Activated CD8-positive, alpha-beta memory T cell treated with anti-CD3 and anti-CD28 coated beads for 1 hour (primary cell): ENCODE measurements around the gene MAP6D1.

Experiments used
- DNase-seq, 2 donors: peaks; one replicate each; pipeline ENCODE4 v3.0.0-alpha.2; 2020; ENCODE audit warnings: low read depth in 1 of 2; ENCODE audit errors: extremely low read depth in 1 of 2

Gene MAP6D1

GRCh38 chr3:183825456-183826161, at the start of gene MAP6D1:
TSS of gene MAP6D1 (minus strand) at chr3:183825577. CDS start at chr3:183825547, 30 bp downstream.
- peak in 1 of 2 donors; percentile 18 for DNase-seq

GRCh38 chr3:183873914-183874313, 48.5 kb upstream of the MAP6D1 start:
- no peak for DNase-seq

DNA sequence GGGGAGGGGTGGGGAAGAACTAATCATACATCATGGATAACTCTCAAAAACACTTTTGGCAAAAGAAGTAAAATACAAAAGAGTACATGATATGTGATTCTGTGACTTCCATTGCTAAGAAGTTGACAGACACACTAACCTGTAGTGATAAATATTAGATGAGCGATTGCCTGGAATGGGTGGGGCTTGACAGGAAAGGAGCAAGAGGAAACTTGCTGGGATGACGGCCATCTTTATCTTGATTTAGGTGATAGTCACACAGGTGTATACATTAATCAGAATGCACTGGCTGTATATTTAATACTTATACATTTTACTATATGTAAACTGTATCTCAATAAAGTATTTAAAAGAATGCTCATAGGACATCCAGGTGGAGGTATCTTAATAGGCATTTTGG, 46.2 kb upstream of the MAP6D1 start:
- no peak for DNase-seq

DNA sequence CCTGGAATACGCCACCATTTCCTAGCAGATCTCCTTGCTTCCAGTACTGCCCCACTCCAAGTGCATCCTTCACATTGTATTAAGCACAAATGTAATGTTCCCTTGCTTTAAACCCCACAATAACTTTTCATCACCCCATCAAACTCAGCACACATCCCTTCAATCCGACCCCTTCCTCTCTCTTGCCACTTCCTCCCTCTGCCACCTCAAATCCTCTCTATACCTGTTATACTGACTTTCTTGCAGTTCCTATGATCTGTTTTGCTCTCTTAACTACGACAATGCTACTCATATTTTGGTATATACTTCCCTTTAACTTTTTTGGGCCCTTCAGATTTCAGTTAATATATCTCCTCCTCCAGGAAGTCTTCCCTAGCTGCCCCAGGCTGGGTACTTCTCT, 45.2 kb upstream of the MAP6D1 start:
- no peak for DNase-seq

GRCh38 chr3:183868796-183869195, 43.4 kb upstream of the MAP6D1 start:
- no peak for DNase-seq

- no peak for DNase-seq
Measured at GRCh38 chr3:183862610-183863009, 37.2 kb upstream of the MAP6D1 start.

DNA sequence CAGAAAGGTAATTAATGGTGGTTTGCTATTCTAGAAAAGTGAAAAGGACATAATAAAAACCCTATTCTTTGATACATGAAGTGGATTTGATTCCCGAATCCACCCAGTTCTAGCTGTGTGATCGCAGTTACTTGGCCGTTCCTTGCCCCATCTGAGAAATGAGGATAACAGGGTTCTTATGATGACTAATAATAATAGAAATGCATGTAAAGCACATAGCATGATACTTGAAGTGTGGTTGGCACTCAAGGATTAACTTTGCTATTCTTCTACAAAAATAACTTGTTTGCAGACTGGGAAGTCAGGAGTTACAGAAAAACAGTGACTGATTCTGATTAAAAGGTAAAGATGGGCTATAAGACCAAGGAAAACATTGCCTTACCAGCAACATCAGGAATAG, 32.5 kb upstream of the MAP6D1 start:
- DNase-seq = no peak

DNA sequence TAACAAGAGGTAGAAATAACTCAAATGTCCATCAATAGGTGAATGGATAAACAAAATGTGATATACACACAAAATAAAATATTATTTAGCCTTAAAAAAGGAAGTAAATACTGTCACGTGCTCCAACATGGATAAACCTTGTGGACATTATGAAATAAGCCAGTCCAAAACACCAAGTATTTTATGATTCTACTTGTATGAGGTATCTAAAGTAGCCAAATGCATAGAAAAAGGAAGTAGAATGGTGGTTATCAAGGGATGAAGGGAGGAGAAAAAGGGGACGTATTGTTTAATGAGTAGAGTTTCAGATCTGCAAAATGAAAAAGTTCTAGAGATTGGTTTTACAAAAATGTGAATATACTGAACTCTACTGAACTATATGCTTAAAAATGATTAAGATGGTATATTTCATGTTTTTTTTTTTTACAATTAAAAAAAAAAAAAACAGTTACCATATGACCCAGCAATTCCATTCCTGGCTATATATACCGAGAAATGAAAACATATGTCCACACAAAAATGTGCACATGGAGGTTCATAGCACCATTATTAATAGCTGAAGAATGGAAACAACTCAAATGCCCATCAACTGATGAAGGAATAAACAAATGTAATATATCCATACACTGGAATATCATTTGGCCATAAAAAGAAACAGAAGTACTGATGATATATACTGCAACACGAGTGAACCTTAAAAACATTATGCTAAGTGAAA, 29.1 kb upstream of the MAP6D1 start:
- DNase-seq = no peak

GRCh38 chr3:183845608-183846288, 20.4 kb upstream of the MAP6D1 start:
- no peak for DNase-seq

GRCh38 chr3:183845090-183845489, 19.7 kb upstream of the MAP6D1 start:
- DNase-seq = no peak

- no peak for DNase-seq
Measured at GRCh38 chr3:183844606-183845005, 19.2 kb upstream of the MAP6D1 start.

- no peak for DNase-seq
Measured at GRCh38 chr3:183839751-183840150, 14.4 kb upstream of the MAP6D1 start.

DNA sequence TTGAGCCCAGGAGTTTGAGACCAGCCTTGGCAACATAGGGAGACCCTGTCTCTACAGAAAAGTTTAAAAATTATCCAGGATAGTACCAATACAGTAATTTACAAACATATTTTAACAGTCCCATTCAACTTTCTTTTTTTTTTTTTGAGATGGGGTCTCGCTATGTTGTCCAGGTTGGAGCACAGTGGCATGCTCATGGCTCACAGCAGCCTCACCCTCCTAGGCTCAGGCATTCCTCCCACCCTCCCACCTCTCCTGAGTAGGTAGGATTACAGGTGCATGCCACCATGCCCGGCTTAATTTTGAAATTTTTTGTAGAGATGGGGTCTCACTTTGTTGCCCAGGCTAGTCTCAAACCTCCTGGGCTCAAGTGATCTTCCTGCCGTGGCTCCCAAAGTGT, 12.5 kb upstream of the MAP6D1 start:
- no peak for DNase-seq

GRCh38 chr3:183837390-183837789, 12.0 kb upstream of the MAP6D1 start:
- DNase-seq = no peak

GRCh38 chr3:183833516-183833915, 8.1 kb upstream of the MAP6D1 start:
- DNase-seq = no peak

GRCh38 chr3:183830187-183830586, 4.8 kb upstream of the MAP6D1 start:
- DNase-seq = no peak

GRCh38 chr3:183829466-183829865, 4.1 kb upstream of the MAP6D1 start:
- no peak for DNase-seq

- no peak for DNase-seq
Measured at GRCh38 chr3:183828538-183828870, 3.1 kb upstream of the MAP6D1 start.

DNA sequence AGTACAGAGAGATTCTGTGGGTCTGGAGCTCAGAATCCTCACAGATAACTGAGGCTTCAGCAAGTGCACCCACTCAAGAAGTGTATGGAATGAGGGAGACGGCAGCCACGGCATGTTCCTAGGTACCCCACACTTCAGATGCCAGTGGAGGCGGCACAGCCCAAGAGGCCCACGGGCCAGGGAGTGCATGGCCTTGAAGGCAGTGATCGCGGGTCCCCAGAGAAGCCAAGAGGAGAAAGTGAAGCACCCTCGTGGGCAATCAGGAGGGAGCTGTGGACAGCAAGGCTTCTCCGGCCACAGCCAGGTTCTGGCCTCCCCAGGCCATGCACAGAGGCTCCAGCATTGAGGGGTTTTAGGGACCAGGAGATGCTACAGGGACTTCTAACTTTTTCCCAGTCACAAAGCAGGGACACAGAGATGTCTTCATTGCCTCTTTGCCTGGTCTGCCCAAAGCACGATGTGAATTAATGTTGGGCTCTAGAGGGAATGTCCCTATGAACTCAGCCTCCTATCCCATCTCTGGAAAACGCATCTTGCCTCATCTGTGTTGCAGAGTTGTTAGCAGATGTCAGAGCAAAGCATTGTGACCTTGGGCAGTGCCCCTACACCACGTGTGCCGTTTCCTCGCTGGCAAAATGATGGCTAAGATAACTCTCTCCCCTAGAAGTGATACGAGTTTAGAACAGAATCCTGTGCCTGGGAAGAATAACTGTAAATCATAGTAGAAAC, 2.6 kb upstream of the MAP6D1 start:
- DNase-seq = no peak

DNA sequence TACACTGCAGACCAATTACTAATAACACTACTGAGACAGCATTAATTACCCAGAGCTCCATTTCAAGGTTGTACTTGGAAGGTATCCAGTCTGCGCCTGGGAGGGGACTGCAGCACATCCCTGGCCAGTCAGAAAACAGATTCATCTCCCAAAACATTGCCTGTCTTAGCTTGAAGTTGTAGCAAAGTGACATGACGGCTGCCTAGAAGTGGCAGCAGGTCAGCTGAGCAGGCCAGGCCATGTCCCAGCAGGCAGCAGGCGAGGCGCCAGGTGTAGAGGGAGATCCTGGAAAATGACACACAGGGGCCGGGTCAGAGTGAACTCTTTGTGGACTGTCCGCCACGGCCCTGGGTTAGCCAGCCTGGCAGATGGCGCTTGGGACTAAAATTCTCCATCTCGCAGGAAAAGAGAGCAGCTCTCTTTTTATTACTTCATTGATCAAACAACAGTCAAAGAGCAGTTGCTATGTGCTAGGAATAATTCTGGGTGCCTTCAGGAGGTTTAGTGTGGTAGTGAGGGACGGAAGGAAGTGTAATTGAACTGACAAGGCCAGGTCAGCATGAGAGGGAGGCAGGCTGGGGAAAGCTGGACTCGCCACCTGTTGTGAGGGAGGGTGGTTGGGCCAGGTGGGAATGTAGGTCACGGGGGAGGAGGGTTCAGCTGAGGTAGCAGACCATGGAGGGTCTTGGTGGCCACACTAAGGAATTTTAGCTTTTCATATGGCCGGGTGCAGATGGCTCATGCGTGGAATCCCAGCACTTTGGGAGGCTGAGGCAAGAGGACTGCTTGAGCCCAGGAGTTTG, 1.3 kb upstream of the MAP6D1 start:
- DNase-seq = no peak
